AG04450 (cell line): Measurements from ENCODE around the gene SALL3. TPM values are rescaled to one million over a fixed set of nuclear protein-coding genes. Genes with fewer than 3 reads are reported as not detected.

Experiments used
- CTCF ChIA-PET: fragments of 300-600, 350-600 bp; formaldehyde crosslinking; extraction: SDS; loops from one replicate; lab custom pipeline; 2022; ENCODE audit warnings: antibody characterized with exemption, inconsistent platforms; lab: Charles Lee
- POLR2A ChIA-PET: fragments of 350-600 bp; formaldehyde crosslinking; extraction: SDS; loops from one replicate; lab custom pipeline; 2021; ENCODE audit warnings: antibody characterized with exemption, inconsistent platforms; lab: Yijun Ruan, JAX
- DNase-seq: peaks from one replicate; pipeline ENCODE4 v3.0.0-alpha.2; 2011; ENCODE audit warnings: low read depth, low spot score
- H3K27ac ChIP-seq: one replicate; pipeline ENCODE4 v1.5.1; 2012; ENCODE audit warnings: low read depth, low read length, control low read depth
- H3K27me3 ChIP-seq: one replicate; pipeline ENCODE4 v1.6.0; 2012; ENCODE audit warnings: low read length; ENCODE audit not compliant: control insufficient read depth, insufficient read depth
- H3K4me3 ChIP-seq: 2 replicates; pipeline ENCODE4 v1.5.1; 2011; ENCODE audit warnings: mild to moderate bottlenecking, low read depth, low read length, control low read depth
- H3K9me3 ChIP-seq: 2 replicates; pipeline ENCODE4 v1.5.1; 2012; ENCODE audit warnings: low read length; ENCODE audit not compliant: control insufficient read depth, insufficient read depth
- CTCF ChIP-seq: IDR thresholded peaks from 2 replicates; pipeline ENCODE4 v1.5.1; 2011; ENCODE audit warnings: low read depth, low read length, control low read depth, inconsistent platforms
- polyA plus RNA-seq: library from polyadenylated mRNA; depleted of rRNA; stranded (reverse); fragments of >200 nt; gene quantifications from 2 replicates; pipeline ENCODE4 v1.2.3, GENCODE V29; 2011

SALL3 gene
- polyA plus RNA-seq, 1 experiment = not detected

GRCh38 chr18:79005653-79006052 lies 26.0 kb downstream of the SALL3 start:
- Histone ChIP-seq H3K27ac (no peak overlapping the region), H3K9me3 (peaks cover 37% of the 10 kb centered on the region), H3K4me3 (no peak overlapping the region), H3K27me3 (no peaks in the 10 kb centered on the region)
- DNase-seq = no peak
- CTCF ChIA-PET = no interaction called here
- TF ChIP-seq CTCF = no peak
- POLR2A ChIA-PET = no interaction called here

GRCh38 chr18:79006106-79006795 lies 26.6 kb downstream of the SALL3 start:
- no peak for TF ChIP-seq CTCF
- Histone ChIP-seq H3K4me3 (no peak overlapping the region), H3K9me3 (peaks cover 38% of the 10 kb centered on the region), H3K27ac (no peak overlapping the region), H3K27me3 (no peaks in the 10 kb centered on the region)
- POLR2A ChIA-PET = no interaction called here
- DNase-seq = no peak
- CTCF ChIA-PET = no interaction called here

- CTCF ChIA-PET = no interaction called here
- no peak for DNase-seq
- POLR2A ChIA-PET = no interaction called here
- Histone ChIP-seq H3K9me3 (peaks cover 43% of the 10 kb centered on the region), H3K4me3 (no peak overlapping the region), H3K27ac (no peak overlapping the region), H3K27me3 (no peaks in the 10 kb centered on the region)
- TF ChIP-seq CTCF = no peak
Observed at GRCh38 chr18:79007440-79007839, 27.8 kb downstream of the SALL3 start.

GRCh38 chr18:79008356-79008940 lies 28.8 kb downstream of the SALL3 start:
- CTCF ChIA-PET = no interaction called here
- no peak for DNase-seq
- POLR2A ChIA-PET = no interaction called here
- Histone ChIP-seq H3K27me3 (no peaks in the 10 kb centered on the region), H3K4me3 (no peak overlapping the region), H3K9me3 (peaks cover 43% of the 10 kb centered on the region), H3K27ac (no peak overlapping the region)
- TF ChIP-seq CTCF = no peak

GRCh38 chr18:79010802-79011201 lies 31.2 kb downstream of the SALL3 start:
- TF ChIP-seq CTCF = no peak
- DNase-seq = no peak
- peaks cover 37% of the 10 kb centered on the region for H3K9me3 ChIP-seq
- CTCF ChIA-PET = interaction anchor here (0.6 kb wide), 1 partner anchor 82 kb away, joined by 4 read pairs; no protein-coding TSS in a partner anchor
- POLR2A ChIA-PET = no interaction called here
- H3K27ac ChIP-seq = no peak overlapping the region
- no peaks in the 10 kb centered on the region for H3K27me3 ChIP-seq
- no peak overlapping the region for H3K4me3 ChIP-seq
